Astrocyte of the cerebellum (primary cell): ENCODE results near the gene ADCY6.
A peak's percentile ranks its signal among the peaks of the same experiment; 100 is the strongest.

Experiments used
- DNase-seq: peaks from one replicate; pipeline ENCODE4 v3.0.0-alpha.2; 2011; ENCODE audit warnings: low read depth
- H3K4me3 ChIP-seq: 2 replicates; pipeline ENCODE4 v1.5.1; 2011; ENCODE audit warnings: mild to moderate bottlenecking, low read depth, low read length, moderate library complexity
- in situ Hi-C: cut with HindIII; loops from 2 replicates; pipeline ENCODE4 v1.10.0; 2017; ENCODE audit warnings: low sequenced_read_pairs
- TF ChIP-seq, protein P1 (sequence below): IDR thresholded peaks from 2 replicates; pipeline ENCODE4 v1.5.1; 2012; ENCODE audit warnings: low read length, low read depth, moderate library complexity, mild to moderate bottlenecking; ENCODE audit errors: missing control alignments

ADCY6 gene

DNA sequence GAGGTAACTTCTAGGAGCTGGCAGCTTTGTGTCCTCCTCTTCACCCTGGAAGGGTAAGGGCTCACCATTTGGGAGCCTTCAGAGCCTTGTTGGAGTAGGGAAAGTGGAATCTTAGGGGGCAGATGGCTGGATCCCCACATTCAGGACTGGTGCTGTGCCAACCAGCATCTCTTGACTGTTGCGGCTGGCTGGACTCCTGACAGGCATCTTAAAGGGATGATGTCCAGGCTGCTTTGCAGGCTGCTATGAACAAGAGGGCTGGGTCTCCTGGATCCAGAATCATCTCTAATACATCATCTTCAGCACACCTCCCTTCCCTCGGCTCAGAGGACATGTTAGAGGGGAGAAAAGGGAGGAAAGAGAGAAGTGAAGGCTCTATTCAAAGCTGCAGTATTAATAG, 33.8 kb upstream of the ADCY6 start:
- TF ChIP-seq, protein P1, sequence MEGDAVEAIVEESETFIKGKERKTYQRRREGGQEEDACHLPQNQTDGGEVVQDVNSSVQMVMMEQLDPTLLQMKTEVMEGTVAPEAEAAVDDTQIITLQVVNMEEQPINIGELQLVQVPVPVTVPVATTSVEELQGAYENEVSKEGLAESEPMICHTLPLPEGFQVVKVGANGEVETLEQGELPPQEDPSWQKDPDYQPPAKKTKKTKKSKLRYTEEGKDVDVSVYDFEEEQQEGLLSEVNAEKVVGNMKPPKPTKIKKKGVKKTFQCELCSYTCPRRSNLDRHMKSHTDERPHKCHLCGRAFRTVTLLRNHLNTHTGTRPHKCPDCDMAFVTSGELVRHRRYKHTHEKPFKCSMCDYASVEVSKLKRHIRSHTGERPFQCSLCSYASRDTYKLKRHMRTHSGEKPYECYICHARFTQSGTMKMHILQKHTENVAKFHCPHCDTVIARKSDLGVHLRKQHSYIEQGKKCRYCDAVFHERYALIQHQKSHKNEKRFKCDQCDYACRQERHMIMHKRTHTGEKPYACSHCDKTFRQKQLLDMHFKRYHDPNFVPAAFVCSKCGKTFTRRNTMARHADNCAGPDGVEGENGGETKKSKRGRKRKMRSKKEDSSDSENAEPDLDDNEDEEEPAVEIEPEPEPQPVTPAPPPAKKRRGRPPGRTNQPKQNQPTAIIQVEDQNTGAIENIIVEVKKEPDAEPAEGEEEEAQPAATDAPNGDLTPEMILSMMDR = no peak
- no peak for DNase-seq
- no peak overlapping the region for H3K4me3 ChIP-seq
- in situ Hi-C loops = no loop called here

DNA sequence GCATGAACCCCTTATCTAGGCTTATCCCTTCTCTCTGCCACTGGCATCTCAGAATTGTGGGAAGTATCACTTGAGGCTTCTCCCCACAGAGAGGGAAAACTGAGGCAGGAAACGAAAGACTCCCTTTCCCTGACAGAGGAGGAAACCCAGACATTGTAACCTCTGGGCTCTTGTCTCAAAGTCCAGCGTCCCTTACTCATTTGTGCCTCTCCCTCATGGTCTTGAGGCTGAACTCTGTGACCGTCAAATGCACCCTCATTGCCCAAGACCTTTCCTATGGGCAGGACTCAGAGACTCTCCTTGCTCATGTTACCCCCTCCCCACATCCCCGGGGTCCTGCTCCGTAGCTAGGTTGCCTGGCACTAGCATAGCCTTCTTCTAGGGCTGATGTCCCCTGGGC, 33.2 kb upstream of the ADCY6 start:
- DNase-seq = no peak
- TF ChIP-seq, protein P1 = no peak
- H3K4me3 ChIP-seq = no peak overlapping the region
- in situ Hi-C loops = no loop called here

DNA sequence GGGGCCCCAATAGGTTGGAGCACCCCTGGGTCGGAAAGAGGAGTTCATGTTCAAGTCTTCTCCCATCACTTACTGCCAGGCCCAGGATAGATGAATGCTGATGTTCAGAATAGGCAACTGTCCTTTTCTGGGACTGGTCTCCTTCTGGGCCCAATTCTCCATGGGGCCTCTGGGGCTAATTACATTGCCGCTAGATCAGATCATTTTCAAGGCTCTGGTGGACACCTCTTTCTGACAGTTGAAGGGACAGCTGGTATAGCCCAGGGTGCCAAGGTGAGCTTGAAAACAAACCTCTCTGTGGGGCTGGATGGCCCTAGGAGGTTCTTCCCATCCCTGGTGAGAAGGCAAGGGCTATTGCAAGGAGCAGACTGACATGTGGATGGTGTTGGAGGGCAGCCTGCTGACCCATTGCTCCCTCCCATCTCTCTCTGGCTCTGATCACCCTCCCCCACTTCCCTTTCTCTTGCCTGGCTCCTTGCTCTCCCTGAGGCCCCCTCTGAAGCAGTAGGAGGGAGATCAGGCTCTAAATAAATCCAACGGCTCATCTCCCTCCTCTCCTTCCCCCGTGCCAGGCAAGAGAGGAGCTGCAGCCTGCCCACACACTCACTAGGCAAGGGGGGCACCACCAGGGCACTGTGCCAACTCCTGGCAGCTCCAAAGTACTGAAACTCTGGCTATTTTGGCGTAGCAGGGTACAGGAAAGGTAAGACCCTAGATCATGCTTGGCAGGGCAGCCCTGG, 31.3 kb upstream of the ADCY6 start:
- DNase-seq = no peak
- in situ Hi-C loops = no loop called here
- TF ChIP-seq, protein P1 = no peak
- no peak overlapping the region for H3K4me3 ChIP-seq

DNA sequence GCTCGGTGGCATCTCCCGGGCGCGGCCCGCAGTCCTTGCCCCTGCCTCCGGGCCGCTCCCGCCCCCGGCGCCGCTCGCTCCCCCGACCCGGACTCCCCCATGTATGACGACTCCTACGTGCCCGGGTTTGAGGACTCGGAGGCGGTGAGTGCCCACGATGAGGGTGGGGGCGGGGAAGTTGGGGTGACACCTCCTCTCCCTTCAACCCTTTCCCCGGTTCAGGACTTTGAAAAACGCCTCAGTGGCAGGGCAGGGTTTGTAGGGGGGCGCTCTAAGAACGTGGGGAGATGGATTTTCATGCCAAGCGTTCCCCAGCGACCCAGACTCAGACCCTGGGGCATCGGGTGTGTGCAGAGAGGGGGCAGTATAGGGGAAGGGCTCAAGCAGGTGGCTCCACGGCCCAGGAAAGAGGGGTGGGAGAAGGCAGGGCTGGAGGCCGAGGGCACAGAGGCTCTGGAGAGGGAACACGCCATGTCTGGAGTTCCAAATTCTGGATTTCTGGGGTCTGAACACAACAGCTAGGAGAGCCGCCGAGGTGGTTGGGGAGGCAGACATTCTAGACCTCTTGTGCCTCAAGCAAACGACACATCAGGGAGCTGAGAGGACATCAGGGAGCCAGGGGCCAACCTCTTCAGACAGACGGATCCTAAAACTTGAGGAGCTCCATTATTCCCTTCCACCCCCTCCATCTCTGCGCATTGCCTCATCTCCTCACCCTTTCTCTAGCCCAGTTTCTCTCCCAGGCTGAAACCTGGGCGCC, 30.1 kb upstream of the ADCY6 start:
- DNase-seq = no peak
- peak overlapping the region; percentile 62 for H3K4me3 ChIP-seq
- TF ChIP-seq, protein P1 = peak; percentile 7
- in situ Hi-C loops = no loop called here

DNA sequence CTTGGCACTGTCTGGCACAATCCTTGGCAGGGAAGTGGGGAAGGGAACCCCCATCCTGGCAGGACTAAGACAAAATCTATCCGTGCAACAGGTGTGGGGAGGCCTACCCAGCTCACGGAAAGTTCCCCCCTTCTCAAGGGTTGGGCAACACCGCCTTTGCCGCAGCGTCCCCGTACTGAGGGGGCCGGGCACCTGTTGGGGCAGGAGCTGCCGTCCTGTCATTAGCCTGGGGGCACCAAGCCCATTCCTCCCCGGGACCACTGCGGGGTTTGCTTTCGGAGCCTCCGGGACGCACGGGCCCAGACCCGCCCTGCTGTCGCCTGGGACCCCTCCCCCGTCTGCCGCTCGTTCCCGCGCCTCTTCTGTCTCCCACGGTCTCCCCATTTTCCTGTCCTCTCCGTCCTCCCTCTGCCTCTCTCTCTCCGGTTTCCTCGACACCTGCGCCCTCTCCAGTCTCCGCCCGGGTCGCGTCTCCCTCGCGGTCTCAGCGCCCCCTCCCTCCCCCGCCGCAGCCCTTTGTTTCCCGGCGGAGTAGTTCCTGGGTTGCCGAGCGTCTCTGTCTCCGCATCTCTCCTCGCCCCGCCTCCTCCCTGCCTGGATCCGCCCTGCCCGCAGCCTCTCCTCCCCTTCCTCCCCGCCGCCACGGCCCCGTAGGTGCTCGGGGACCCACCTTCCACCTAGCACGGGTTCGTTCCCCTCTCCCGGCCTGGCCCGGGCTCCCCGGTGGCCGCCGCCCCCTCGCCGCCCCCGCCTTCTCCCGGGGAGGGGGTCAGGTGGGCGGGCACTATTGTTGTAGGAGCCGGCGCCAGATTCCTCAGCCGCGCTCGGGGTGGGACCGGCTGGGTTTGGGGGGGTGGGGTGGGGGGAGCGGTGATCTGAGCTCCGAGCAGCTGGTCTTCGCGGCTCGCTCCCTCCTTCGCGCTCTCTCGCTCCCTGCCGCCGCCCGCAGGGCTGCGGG, 29.3 kb upstream of the ADCY6 start, which contains the start of gene CACNB3:
TSS of gene CACNB3 (plus strand) at position 624 of the 958 bp plus-strand sequence. CDS start 434 bp downstream, outside the sequence.
- peak within 1 kb of the TSS; percentile 62 for H3K4me3 ChIP-seq
- in situ Hi-C loops = no loop called here
- no peak for DNase-seq
- TF ChIP-seq, protein P1 = no peak
